RWPE2 (cell line): ENCODE data around the gene TMEM243.

Experiments
- ATAC-seq: fragments of 200-7000 bp; cut with Tn5 transposase; 3 replicates; pipeline ENCODE4 v1.9.1; 2021; ENCODE audit warnings: low read depth
- DNase-seq: peaks from one replicate; pipeline ENCODE4 v3.0.0-alpha.2; 2020; ENCODE audit warnings: low spot score
- H3K27ac ChIP-seq: fragments of 450-650 bp; 2 replicates; pipeline ENCODE4 v1.5.1; 2017; ENCODE audit warnings: mild to moderate bottlenecking; ENCODE audit not compliant: poor library complexity, severe bottlenecking
- H3K27me3 ChIP-seq: fragments of 250-450 bp; sonication (Bioruptor Pico); 2 replicates; pipeline ENCODE4 v1.5.1; 2021; ENCODE audit warnings: mild to moderate bottlenecking, moderate library complexity; ENCODE audit not compliant: insufficient read depth, poor library complexity, severe bottlenecking
- H3K36me3 ChIP-seq: fragments of 250-450 bp; sonication (Bioruptor Pico); 2 replicates; pipeline ENCODE4 v1.5.1; 2020; ENCODE audit warnings: low read depth, mild to moderate bottlenecking, moderate library complexity
- H3K4me1 ChIP-seq: fragments of 250-450 bp; sonication (Bioruptor Pico); 2 replicates; pipeline ENCODE4 v1.5.1; 2021; ENCODE audit warnings: mild to moderate bottlenecking, moderate library complexity; ENCODE audit not compliant: insufficient read depth, poor library complexity, severe bottlenecking
- H3K4me3 ChIP-seq: fragments of 250-450 bp; sonication (Bioruptor Pico); 2 replicates; pipeline ENCODE4 v1.5.1; 2021; ENCODE audit warnings: mild to moderate bottlenecking, moderate library complexity; ENCODE audit not compliant: severe bottlenecking
- H3K9me3 ChIP-seq: fragments of 250-450 bp; sonication (Bioruptor Pico); 2 replicates; pipeline ENCODE4 v1.5.1; 2021; ENCODE audit warnings: mild to moderate bottlenecking, moderate library complexity; ENCODE audit not compliant: severe bottlenecking
- CTCF ChIP-seq: fragments of 450-650 bp; IDR thresholded peaks from one replicate; pipeline ENCODE4 v1.5.1; 2017; ENCODE audit warnings: mild to moderate bottlenecking, moderate library complexity; ENCODE audit not compliant: poor library complexity, severe bottlenecking

Gene TMEM243

GRCh38 chr7:87170828-87171227, 48.7 kb downstream of the TMEM243 start:
- H3K4me1 ChIP-seq = no peaks in the 10 kb centered on the region
- no peak for TF ChIP-seq CTCF
- H3K4me3 ChIP-seq = no peak overlapping the region
- no peaks in the 10 kb centered on the region for H3K9me3 ChIP-seq
- no peak for DNase-seq
- no peak overlapping the region for H3K27ac ChIP-seq
- H3K36me3 ChIP-seq = peaks cover 98% of the 10 kb centered on the region
- no peaks in the 10 kb centered on the region for H3K27me3 ChIP-seq
- no peak for ATAC-seq

- DNase-seq (no peak), ATAC-seq (no peak)
- Histone ChIP-seq H3K9me3 (no peaks in the 10 kb centered on the region), H3K4me1 (no peaks in the 10 kb centered on the region), H3K27ac (no peak overlapping the region), H3K4me3 (no peak overlapping the region), H3K36me3 (peaks cover 93% of the 10 kb centered on the region), H3K27me3 (no peaks in the 10 kb centered on the region)
- TF ChIP-seq CTCF = no peak
Observed at GRCh38 chr7:87164433-87164832, 55.1 kb downstream of the TMEM243 start.

GRCh38 chr7:87159538-87159937, 60.0 kb downstream of the TMEM243 start:
- Histone ChIP-seq H3K9me3 (no peaks in the 10 kb centered on the region), H3K4me1 (peaks cover 21% of the 10 kb centered on the region), H3K4me3 (no peak overlapping the region), H3K27me3 (no peaks in the 10 kb centered on the region), H3K36me3 (peaks cover 90% of the 10 kb centered on the region), H3K27ac (no peak overlapping the region)
- TF ChIP-seq CTCF = no peak
- no peak for DNase-seq
- ATAC-seq = no peak

GRCh38 chr7:87156709-87157108, 62.8 kb downstream of the TMEM243 start:
- H3K4me3 ChIP-seq = no peak overlapping the region
- peaks cover 74% of the 10 kb centered on the region for H3K36me3 ChIP-seq
- H3K27ac ChIP-seq = no peak overlapping the region
- no peaks in the 10 kb centered on the region for H3K27me3 ChIP-seq
- no peak for TF ChIP-seq CTCF
- no peak for DNase-seq
- no peaks in the 10 kb centered on the region for H3K9me3 ChIP-seq
- no peak for ATAC-seq
- H3K4me1 ChIP-seq = peaks cover 30% of the 10 kb centered on the region

GRCh38 chr7:87155788-87156187, 63.7 kb downstream of the TMEM243 start:
- no peaks in the 10 kb centered on the region for H3K9me3 ChIP-seq
- no peak overlapping the region for H3K27ac ChIP-seq
- peaks cover 67% of the 10 kb centered on the region for H3K36me3 ChIP-seq
- H3K27me3 ChIP-seq = no peaks in the 10 kb centered on the region
- H3K4me3 ChIP-seq = no peak overlapping the region
- no peak for DNase-seq
- ATAC-seq = no peak
- no peak for TF ChIP-seq CTCF
- peaks cover 32% of the 10 kb centered on the region for H3K4me1 ChIP-seq
